ENCODE results near the gene ABCA1. TPM values are rescaled to one million over a fixed set of nuclear protein-coding genes. Genes with fewer than 3 reads are reported as not detected.

Gene ABCA1
- total RNA-seq, 3 donors from 2014 or later (not counting 1 experiment from before 2014, with no cell fraction given), result 1.9 to 10.8 (median 4.8) TPM

GRCh38 chr9:104802906-104803305 is 125.0 kb downstream of the ABCA1 start:
- H3K36me3 Mint-ChIP-seq, result no peaks in the 10 kb centered on the region
- no peaks in the 10 kb centered on the region for H3K27me3 Mint-ChIP-seq (ENCODE audit: low read depth in 2 of 2)
- 92% methylated on average over 1 of the region's 2 CpGs for WGBS (ENCODE audit: insufficient coverage)
- no peak overlapping the region for H3K4me3 ChIP-seq (ENCODE audit: low read length)
- no peaks in the 10 kb centered on the region for H3K9me3 ChIP-seq (ENCODE audit: control insufficient read depth, insufficient read depth, low read length)
- H3K4me1 ChIP-seq (ENCODE audit: control insufficient read depth, insufficient read depth, low read length), result no peaks in the 10 kb centered on the region
- H3K27ac Mint-ChIP-seq, result no peak overlapping the region
- no peaks in the 10 kb centered on the region for H3K36me3 ChIP-seq (ENCODE audit: control insufficient read depth, insufficient read depth, low read length)
- H3K4me1 Mint-ChIP-seq, result no peaks in the 10 kb centered on the region
- H3K9me3 Mint-ChIP-seq, result no peaks in the 10 kb centered on the region
- H3K27ac ChIP-seq (ENCODE audit: low read length), result no peak overlapping the region
- H3K4me3 Mint-ChIP-seq, result no peak overlapping the region
- no peak for TF ChIP-seq CTCF (IDR thresholded peaks at IDR 0.05)
- intact Hi-C loops (cut with micrococcal nuclease), result no loop called here
- ATAC-seq (no peak), DNase-seq (no peak)
- no peaks in the 10 kb centered on the region for H3K27me3 ChIP-seq (ENCODE audit: control insufficient read depth, insufficient read depth, low read length)

GRCh38 chr9:104802110-104802509 is 125.8 kb downstream of the ABCA1 start:
- H3K9me3 ChIP-seq (ENCODE audit: control insufficient read depth, insufficient read depth, low read length), result no peaks in the 10 kb centered on the region
- no peak for TF ChIP-seq CTCF (IDR thresholded peaks at IDR 0.05)
- no peaks in the 10 kb centered on the region for H3K4me1 ChIP-seq (ENCODE audit: control insufficient read depth, insufficient read depth, low read length)
- H3K27ac ChIP-seq (ENCODE audit: low read length), result no peak overlapping the region
- no peaks in the 10 kb centered on the region for H3K4me1 Mint-ChIP-seq
- H3K4me3 ChIP-seq (ENCODE audit: low read length), result no peak overlapping the region
- intact Hi-C loops (cut with micrococcal nuclease), result no loop called here
- no peaks in the 10 kb centered on the region for H3K36me3 ChIP-seq (ENCODE audit: control insufficient read depth, insufficient read depth, low read length)
- no peaks in the 10 kb centered on the region for H3K36me3 Mint-ChIP-seq
- no peaks in the 10 kb centered on the region for H3K27me3 ChIP-seq (ENCODE audit: control insufficient read depth, insufficient read depth, low read length)
- no peaks in the 10 kb centered on the region for H3K27me3 Mint-ChIP-seq (ENCODE audit: low read depth in 2 of 2)
- WGBS (ENCODE audit: insufficient coverage), result 91% methylated on average over 5 of the region's 5 CpGs
- H3K9me3 Mint-ChIP-seq, result no peaks in the 10 kb centered on the region
- no peak overlapping the region for H3K27ac Mint-ChIP-seq
- H3K4me3 Mint-ChIP-seq, result no peak overlapping the region
- DNase-seq (no peak), ATAC-seq (no peak)

- WGBS (ENCODE audit: insufficient coverage), result 90% methylated on average over 6 of the region's 7 CpGs
- Histone ChIP-seq H3K27me3 (ENCODE audit: control insufficient read depth, insufficient read depth, low read length) (no peaks in the 10 kb centered on the region), H3K27ac (ENCODE audit: low read length) (no peak overlapping the region), H3K9me3 (ENCODE audit: control insufficient read depth, insufficient read depth, low read length) (no peaks in the 10 kb centered on the region), H3K4me1 (ENCODE audit: control insufficient read depth, insufficient read depth, low read length) (no peaks in the 10 kb centered on the region), H3K36me3 (ENCODE audit: control insufficient read depth, insufficient read depth, low read length) (no peaks in the 10 kb centered on the region), H3K4me3 (ENCODE audit: low read length) (no peak overlapping the region)
- no peak overlapping the region for H3K27ac Mint-ChIP-seq
- DNase-seq (no peak), ATAC-seq (no peak)
- no peak overlapping the region for H3K4me3 Mint-ChIP-seq
- no peaks in the 10 kb centered on the region for H3K4me1 Mint-ChIP-seq
- H3K9me3 Mint-ChIP-seq, result no peaks in the 10 kb centered on the region
- H3K36me3 Mint-ChIP-seq, result no peaks in the 10 kb centered on the region
- TF ChIP-seq CTCF (IDR thresholded peaks at IDR 0.05), result no peak
- intact Hi-C loops (cut with micrococcal nuclease), result no loop called here
- no peaks in the 10 kb centered on the region for H3K27me3 Mint-ChIP-seq (ENCODE audit: low read depth in 2 of 2)
These were observed 127.7 kb downstream of the ABCA1 start for GRCh38 chr9:104800068-104800785.

Data from natural killer cell (primary cell).